ENCODE data around the gene ABHD6. TPM values are rescaled to one million over a fixed set of nuclear protein-coding genes. Genes with fewer than 3 reads are reported as not detected.
A peak's percentile ranks its signal among the peaks of the same experiment; 100 is the strongest.

ABHD6 gene
- total and polyA plus RNA-seq, 9 of the 15 experiments (the other 6 are each of a cell fraction or from before 2014, with no cell fraction given) = 0.53 to 3.6 (median 2.5) TPM

DNA sequence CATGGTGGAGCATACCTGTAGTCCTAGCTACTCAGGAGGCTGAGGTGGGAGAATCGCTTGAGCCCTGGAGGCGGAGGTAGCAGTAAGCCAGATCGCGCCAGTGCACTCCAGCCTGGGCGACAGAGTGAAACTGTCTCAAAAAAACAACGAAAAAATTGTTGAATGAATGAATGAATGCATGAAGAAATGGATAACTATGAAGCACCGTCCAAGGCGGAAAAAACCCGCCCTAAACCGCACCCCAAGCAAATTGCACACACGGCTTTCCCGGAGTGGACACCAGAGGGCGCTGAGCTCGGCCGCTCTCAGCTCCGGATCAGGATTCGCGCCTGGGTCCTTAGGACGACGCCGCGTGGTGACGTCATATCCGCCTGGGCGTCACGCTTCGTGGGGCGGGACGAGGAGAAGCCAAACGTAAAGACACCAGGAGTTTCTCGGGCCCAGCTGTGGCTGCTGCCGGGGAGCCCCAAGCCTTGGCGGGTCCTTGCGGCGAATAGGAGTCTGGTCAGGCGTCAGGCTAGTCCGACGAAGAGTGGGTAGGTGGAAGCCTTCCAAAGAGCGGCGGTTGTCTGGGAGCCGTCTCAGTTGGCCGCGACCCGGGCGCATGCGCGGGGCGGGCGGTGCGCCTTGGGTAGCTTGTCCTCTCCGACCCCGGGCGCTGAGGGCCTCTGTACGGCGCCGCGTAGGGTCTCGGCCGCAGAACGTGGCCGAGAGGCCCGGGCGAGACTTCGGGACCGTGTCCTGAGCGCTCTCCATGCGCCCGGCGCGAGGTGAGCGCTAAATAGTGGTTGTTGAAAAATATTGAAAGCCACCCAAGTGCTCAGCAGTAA lies 68.5 kb downstream of the ABHD6 start, which contains the start of the genes HTD2 and RPP14 (continued):
- TF ChIP-seq, protein P1, sequence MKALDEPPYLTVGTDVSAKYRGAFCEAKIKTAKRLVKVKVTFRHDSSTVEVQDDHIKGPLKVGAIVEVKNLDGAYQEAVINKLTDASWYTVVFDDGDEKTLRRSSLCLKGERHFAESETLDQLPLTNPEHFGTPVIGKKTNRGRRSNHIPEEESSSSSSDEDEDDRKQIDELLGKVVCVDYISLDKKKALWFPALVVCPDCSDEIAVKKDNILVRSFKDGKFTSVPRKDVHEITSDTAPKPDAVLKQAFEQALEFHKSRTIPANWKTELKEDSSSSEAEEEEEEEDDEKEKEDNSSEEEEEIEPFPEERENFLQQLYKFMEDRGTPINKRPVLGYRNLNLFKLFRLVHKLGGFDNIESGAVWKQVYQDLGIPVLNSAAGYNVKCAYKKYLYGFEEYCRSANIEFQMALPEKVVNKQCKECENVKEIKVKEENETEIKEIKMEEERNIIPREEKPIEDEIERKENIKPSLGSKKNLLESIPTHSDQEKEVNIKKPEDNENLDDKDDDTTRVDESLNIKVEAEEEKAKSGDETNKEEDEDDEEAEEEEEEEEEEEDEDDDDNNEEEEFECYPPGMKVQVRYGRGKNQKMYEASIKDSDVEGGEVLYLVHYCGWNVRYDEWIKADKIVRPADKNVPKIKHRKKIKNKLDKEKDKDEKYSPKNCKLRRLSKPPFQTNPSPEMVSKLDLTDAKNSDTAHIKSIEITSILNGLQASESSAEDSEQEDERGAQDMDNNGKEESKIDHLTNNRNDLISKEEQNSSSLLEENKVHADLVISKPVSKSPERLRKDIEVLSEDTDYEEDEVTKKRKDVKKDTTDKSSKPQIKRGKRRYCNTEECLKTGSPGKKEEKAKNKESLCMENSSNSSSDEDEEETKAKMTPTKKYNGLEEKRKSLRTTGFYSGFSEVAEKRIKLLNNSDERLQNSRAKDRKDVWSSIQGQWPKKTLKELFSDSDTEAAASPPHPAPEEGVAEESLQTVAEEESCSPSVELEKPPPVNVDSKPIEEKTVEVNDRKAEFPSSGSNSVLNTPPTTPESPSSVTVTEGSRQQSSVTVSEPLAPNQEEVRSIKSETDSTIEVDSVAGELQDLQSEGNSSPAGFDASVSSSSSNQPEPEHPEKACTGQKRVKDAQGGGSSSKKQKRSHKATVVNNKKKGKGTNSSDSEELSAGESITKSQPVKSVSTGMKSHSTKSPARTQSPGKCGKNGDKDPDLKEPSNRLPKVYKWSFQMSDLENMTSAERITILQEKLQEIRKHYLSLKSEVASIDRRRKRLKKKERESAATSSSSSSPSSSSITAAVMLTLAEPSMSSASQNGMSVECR (CRISPR knock-in tag; IDR thresholded peaks at IDR 0.05) = no peak
- TF ChIP-seq JUNB (CRISPR knock-in tag; conservative IDR thresholded peaks at IDR 0.05) (peak; percentile 95), TBL1XR1 (IDR thresholded peaks at IDR 0.05; ENCODE audit: low read length in 2 of 2) (peak in 1 of 2 experiments; percentile 39; a peak in 2 of 4 replicates), MEF2D (tag; conservative IDR thresholded peaks at IDR 0.05; ENCODE audit: low read depth) (no peak), ZNF23 (CRISPR knock-in tag; IDR thresholded peaks at IDR 0.05) (no peak), E2F3 (CRISPR knock-in tag; IDR thresholded peaks at IDR 0.05) (no peak), ATF7 (IDR thresholded peaks at IDR 0.05) (peak; percentile 99), ZFP36 (IDR thresholded peaks at IDR 0.05; ENCODE audit: low read depth, low read length, partially characterized antibody) (peak; percentile 15), SRSF9 (IDR thresholded peaks at IDR 0.05; ENCODE audit: borderline replicate concordance, low read depth, low read length) (no peak), SRSF7 (optimal IDR thresholded peaks at IDR 0.05; ENCODE audit: low read depth, low read length) (no peak), GMEB1 (CRISPR knock-in tag; IDR thresholded peaks at IDR 0.05) (peak; percentile 92), RBFOX2 (IDR thresholded peaks at IDR 0.05; ENCODE audit: low read depth, low read length) (peak; percentile 85), ZKSCAN8 (CRISPR knock-in tag; IDR thresholded peaks at IDR 0.05) (no peak), BRD4 (IDR thresholded peaks at IDR 0.05) (no peak), NR2F6 (CRISPR knock-in tag; IDR thresholded peaks at IDR 0.05) (no peak), LCOR (CRISPR knock-in tag; IDR thresholded peaks at IDR 0.05) (0 out of 2 replicates have a peak, but pooled peaks have one; percentile 25)
- TF ChIP-seq, protein P2, sequence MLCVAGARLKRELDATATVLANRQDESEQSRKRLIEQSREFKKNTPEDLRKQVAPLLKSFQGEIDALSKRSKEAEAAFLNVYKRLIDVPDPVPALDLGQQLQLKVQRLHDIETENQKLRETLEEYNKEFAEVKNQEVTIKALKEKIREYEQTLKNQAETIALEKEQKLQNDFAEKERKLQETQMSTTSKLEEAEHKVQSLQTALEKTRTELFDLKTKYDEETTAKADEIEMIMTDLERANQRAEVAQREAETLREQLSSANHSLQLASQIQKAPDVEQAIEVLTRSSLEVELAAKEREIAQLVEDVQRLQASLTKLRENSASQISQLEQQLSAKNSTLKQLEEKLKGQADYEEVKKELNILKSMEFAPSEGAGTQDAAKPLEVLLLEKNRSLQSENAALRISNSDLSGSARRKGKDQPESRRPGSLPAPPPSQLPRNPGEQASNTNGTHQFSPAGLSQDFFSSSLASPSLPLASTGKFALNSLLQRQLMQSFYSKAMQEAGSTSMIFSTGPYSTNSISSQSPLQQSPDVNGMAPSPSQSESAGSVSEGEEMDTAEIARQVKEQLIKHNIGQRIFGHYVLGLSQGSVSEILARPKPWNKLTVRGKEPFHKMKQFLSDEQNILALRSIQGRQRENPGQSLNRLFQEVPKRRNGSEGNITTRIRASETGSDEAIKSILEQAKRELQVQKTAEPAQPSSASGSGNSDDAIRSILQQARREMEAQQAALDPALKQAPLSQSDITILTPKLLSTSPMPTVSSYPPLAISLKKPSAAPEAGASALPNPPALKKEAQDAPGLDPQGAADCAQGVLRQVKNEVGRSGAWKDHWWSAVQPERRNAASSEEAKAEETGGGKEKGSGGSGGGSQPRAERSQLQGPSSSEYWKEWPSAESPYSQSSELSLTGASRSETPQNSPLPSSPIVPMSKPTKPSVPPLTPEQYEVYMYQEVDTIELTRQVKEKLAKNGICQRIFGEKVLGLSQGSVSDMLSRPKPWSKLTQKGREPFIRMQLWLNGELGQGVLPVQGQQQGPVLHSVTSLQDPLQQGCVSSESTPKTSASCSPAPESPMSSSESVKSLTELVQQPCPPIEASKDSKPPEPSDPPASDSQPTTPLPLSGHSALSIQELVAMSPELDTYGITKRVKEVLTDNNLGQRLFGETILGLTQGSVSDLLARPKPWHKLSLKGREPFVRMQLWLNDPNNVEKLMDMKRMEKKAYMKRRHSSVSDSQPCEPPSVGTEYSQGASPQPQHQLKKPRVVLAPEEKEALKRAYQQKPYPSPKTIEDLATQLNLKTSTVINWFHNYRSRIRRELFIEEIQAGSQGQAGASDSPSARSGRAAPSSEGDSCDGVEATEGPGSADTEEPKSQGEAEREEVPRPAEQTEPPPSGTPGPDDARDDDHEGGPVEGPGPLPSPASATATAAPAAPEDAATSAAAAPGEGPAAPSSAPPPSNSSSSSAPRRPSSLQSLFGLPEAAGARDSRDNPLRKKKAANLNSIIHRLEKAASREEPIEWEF (CRISPR knock-in tag; IDR thresholded peaks at IDR 0.05) = no peak

Data from K562 (cell line).